Measurements from ENCODE around the gene CXCR3. TPM values are rescaled to one million over a fixed set of nuclear protein-coding genes. Genes with fewer than 3 reads are reported as not detected.
"Not testable (repeated sequence)": the region's sequence is repeated elsewhere in the genome, so short reads cannot be mapped to it uniquely, and the experiment has no call there.

The CXCR3 gene
- total and polyA plus RNA-seq, 7 experiments from 2014 or later = 0.84 to 70.5 (median 1.5) TPM

- H3K9me3 Mint-ChIP-seq; H3K27me3 Mint-ChIP-seq; H3K9me3 ChIP-seq (ENCODE audit: control insufficient read depth in 2 of 3, low read length in 3 of 3); H3K4me1 ChIP-seq (ENCODE audit: control insufficient read depth in 2 of 2, insufficient read depth in 2 of 2, low read length in 2 of 2); H3K36me3 ChIP-seq (ENCODE audit: control insufficient read depth in 2 of 3, insufficient read depth in 3 of 3, low read length in 3 of 3); H3K27me3 ChIP-seq (ENCODE audit: control insufficient read depth in 2 of 2, insufficient read depth in 2 of 2, low read length in 2 of 2); H3K27ac ChIP-seq (ENCODE audit: low read depth, low read length); POLR2A ChIA-PET; H3K4me3 ChIP-seq (ENCODE audit: low read length); H3K36me3 Mint-ChIP-seq; intact Hi-C loops (cut with micrococcal nuclease): not testable (repeated sequence)
- peaks cover 6 to 18% (median 13%) of the 10 kb centered on the region in 7 donors for H3K4me1 Mint-ChIP-seq
- peak overlapping the region in 2 of 9 donors; percentile 14 to 89 for H3K27ac Mint-ChIP-seq
- ATAC-seq = peak; percentile 26
- CTCF ChIA-PET = interaction anchor here (1.7 kb wide), 1 partner anchor 11 kb away, joined by 5 read pairs; no protein-coding TSS in a partner anchor
- peak overlapping the region in 6 of 10 donors; percentile 6 to 66 (median 15) for H3K4me3 Mint-ChIP-seq
- peak in 2 of 9 donors; percentile 47 to 49 for DNase-seq
Measured at GRCh38 chrX:71663238-71663637, 44.9 kb upstream of the CXCR3 start.

- H3K27ac ChIP-seq (ENCODE audit: low read depth, low read length); H3K36me3 ChIP-seq (ENCODE audit: control insufficient read depth in 2 of 3, insufficient read depth in 3 of 3, low read length in 3 of 3); intact Hi-C loops (cut with micrococcal nuclease); DNase-seq; POLR2A ChIA-PET; H3K27me3 Mint-ChIP-seq; H3K36me3 Mint-ChIP-seq; H3K9me3 ChIP-seq (ENCODE audit: control insufficient read depth in 2 of 3, low read length in 3 of 3); H3K9me3 Mint-ChIP-seq; H3K4me3 ChIP-seq (ENCODE audit: low read length); H3K4me1 ChIP-seq (ENCODE audit: control insufficient read depth in 2 of 2, insufficient read depth in 2 of 2, low read length in 2 of 2); H3K27me3 ChIP-seq (ENCODE audit: control insufficient read depth in 2 of 2, insufficient read depth in 2 of 2, low read length in 2 of 2): not testable (repeated sequence)
- peaks cover 6 to 18% (median 13%) of the 10 kb centered on the region in 7 donors for H3K4me1 Mint-ChIP-seq
- H3K4me3 Mint-ChIP-seq = peak overlapping the region; percentile 7 to 80 (median 57)
- ATAC-seq = peak; percentile 12
- peak overlapping the region in 8 of 9 donors; percentile 24 to 89 (median 47) for H3K27ac Mint-ChIP-seq
- CTCF ChIA-PET = interaction anchor here (1.7 kb wide), 1 partner anchor 10 kb away, joined by 5 read pairs; no protein-coding TSS in a partner anchor
Measured at GRCh38 chrX:71662654-71663053, 44.3 kb upstream of the CXCR3 start.

- peaks cover 0 to 1% (median 0%) of the 10 kb centered on the region in 11 donors for H3K9me3 Mint-ChIP-seq
- CTCF ChIA-PET = interaction anchor here (1.7 kb wide), 1 partner anchor 10 kb away, joined by 5 read pairs; no protein-coding TSS in a partner anchor
Measured at GRCh38 chrX:71661919-71662318, 43.6 kb upstream of the CXCR3 start.

GRCh38 chrX:71660562-71661416 is 42.5 kb upstream of the CXCR3 start:
- no peaks in the 10 kb centered on the region for H3K9me3 ChIP-seq (ENCODE audit: control insufficient read depth in 2 of 3, low read length in 3 of 3)
- Mint-ChIP-seq H3K4me1 (peaks cover 6 to 24% (median 13%) of the 10 kb centered on the region in 7 donors), H3K27ac (peak overlapping the region in 1 of 9 donors; percentile 44), H3K36me3 (no peaks in the 10 kb centered on the region), H3K9me3 (peaks cover 0 to 6% (median 0%) of the 10 kb centered on the region in 11 donors), H3K27me3 (peaks cover 0 to 5% (median 0%) of the 10 kb centered on the region in 5 donors), H3K4me3 (no peak overlapping the region)
- no peak overlapping the region for H3K4me3 ChIP-seq (ENCODE audit: low read length)
- intact Hi-C loops (cut with micrococcal nuclease) = no loop called here
- ChIA-PET POLR2A (no interaction called here), CTCF (no interaction called here)
- peaks cover 3 to 5% of the 10 kb centered on the region in 2 donors for H3K4me1 ChIP-seq (ENCODE audit: control insufficient read depth in 2 of 2, insufficient read depth in 2 of 2, low read length in 2 of 2)
- no peaks in the 10 kb centered on the region for H3K27me3 ChIP-seq (ENCODE audit: control insufficient read depth in 2 of 2, insufficient read depth in 2 of 2, low read length in 2 of 2)
- no peak overlapping the region for H3K27ac ChIP-seq (ENCODE audit: low read depth, low read length)
- no peaks in the 10 kb centered on the region for H3K36me3 ChIP-seq (ENCODE audit: control insufficient read depth in 2 of 3, insufficient read depth in 3 of 3, low read length in 3 of 3)
- ATAC-seq (no peak), DNase-seq (no peak)

More at GRCh38 chrX:71661919-71662318, 43.6 kb upstream of the CXCR3 start:
- Mint-ChIP-seq H3K4me3 (peak overlapping the region in 2 of 10 donors; percentile 57 to 59), H3K27me3 (no peaks in the 10 kb centered on the region), H3K36me3 (no peaks in the 10 kb centered on the region), H3K27ac (peak overlapping the region in 1 of 9 donors; percentile 44), H3K4me1 (peaks cover 6 to 18% (median 13%) of the 10 kb centered on the region in 7 donors)
- ATAC-seq (no peak), DNase-seq (no peak)
- peaks cover 3 to 5% of the 10 kb centered on the region in 2 donors for H3K4me1 ChIP-seq (ENCODE audit: control insufficient read depth in 2 of 2, insufficient read depth in 2 of 2, low read length in 2 of 2)
- POLR2A ChIA-PET = no interaction called here
- no peak overlapping the region for H3K4me3 ChIP-seq (ENCODE audit: low read length)
- no peak overlapping the region for H3K27ac ChIP-seq (ENCODE audit: low read depth, low read length)
- intact Hi-C loops (cut with micrococcal nuclease) = no loop called here
- no peaks in the 10 kb centered on the region for H3K9me3 ChIP-seq (ENCODE audit: control insufficient read depth in 2 of 3, low read length in 3 of 3)
- no peaks in the 10 kb centered on the region for H3K27me3 ChIP-seq (ENCODE audit: control insufficient read depth in 2 of 2, insufficient read depth in 2 of 2, low read length in 2 of 2)
- no peaks in the 10 kb centered on the region for H3K36me3 ChIP-seq (ENCODE audit: control insufficient read depth in 2 of 3, insufficient read depth in 3 of 3, low read length in 3 of 3)

- POLR2A ChIA-PET = no interaction called here
- ATAC-seq = no peak
Measured at GRCh38 chrX:71659959-71660358, 41.6 kb upstream of the CXCR3 start.

GRCh38 chrX:71659342-71659741 is 41.0 kb upstream of the CXCR3 start:
- CTCF ChIA-PET = no interaction called here
- H3K27ac ChIP-seq (ENCODE audit: low read depth, low read length) = no peak overlapping the region
- no peak overlapping the region for H3K4me3 ChIP-seq (ENCODE audit: low read length)
- Mint-ChIP-seq H3K9me3 (peaks cover 0 to 6% (median 0%) of the 10 kb centered on the region in 11 donors), H3K36me3 (no peaks in the 10 kb centered on the region), H3K27ac (no peak overlapping the region), H3K27me3 (peaks cover 0 to 11% (median 0%) of the 10 kb centered on the region in 5 donors), H3K4me1 (peaks cover 6 to 24% (median 13%) of the 10 kb centered on the region in 7 donors), H3K4me3 (no peak overlapping the region)
- H3K27me3 ChIP-seq (ENCODE audit: control insufficient read depth in 2 of 2, insufficient read depth in 2 of 2, low read length in 2 of 2) = no peaks in the 10 kb centered on the region
- no peaks in the 10 kb centered on the region for H3K36me3 ChIP-seq (ENCODE audit: control insufficient read depth in 2 of 3, insufficient read depth in 3 of 3, low read length in 3 of 3)
- H3K4me1 ChIP-seq (ENCODE audit: control insufficient read depth in 2 of 2, insufficient read depth in 2 of 2, low read length in 2 of 2) = peaks cover 3 to 5% of the 10 kb centered on the region in 2 donors
- no peaks in the 10 kb centered on the region for H3K9me3 ChIP-seq (ENCODE audit: control insufficient read depth in 2 of 3, low read length in 3 of 3)
- POLR2A ChIA-PET = no interaction called here
- DNase-seq (no peak), ATAC-seq (no peak)
- intact Hi-C loops (cut with micrococcal nuclease) = no loop called here

More at GRCh38 chrX:71659959-71660358, 41.6 kb upstream of the CXCR3 start:
- H3K36me3 Mint-ChIP-seq = no peaks in the 10 kb centered on the region
- H3K9me3 Mint-ChIP-seq = peaks cover 0 to 6% (median 0%) of the 10 kb centered on the region in 11 donors
- Histone ChIP-seq H3K27me3 (ENCODE audit: control insufficient read depth in 2 of 2, insufficient read depth in 2 of 2, low read length in 2 of 2) (no peaks in the 10 kb centered on the region), H3K4me1 (ENCODE audit: control insufficient read depth in 2 of 2, insufficient read depth in 2 of 2, low read length in 2 of 2) (peaks cover 3 to 5% of the 10 kb centered on the region in 2 donors), H3K4me3 (ENCODE audit: low read length) (no peak overlapping the region), H3K36me3 (ENCODE audit: control insufficient read depth in 2 of 3, insufficient read depth in 3 of 3, low read length in 3 of 3) (no peaks in the 10 kb centered on the region), H3K9me3 (ENCODE audit: control insufficient read depth in 2 of 3, low read length in 3 of 3) (no peaks in the 10 kb centered on the region), H3K27ac (ENCODE audit: low read depth, low read length) (no peak overlapping the region)
- no peak overlapping the region for H3K4me3 Mint-ChIP-seq
- CTCF ChIA-PET = no interaction called here
- DNase-seq = no peak
- H3K27ac Mint-ChIP-seq = no peak overlapping the region
- peaks cover 6 to 24% (median 13%) of the 10 kb centered on the region in 7 donors for H3K4me1 Mint-ChIP-seq
- intact Hi-C loops (cut with micrococcal nuclease) = no loop called here
- H3K27me3 Mint-ChIP-seq = peaks cover 0 to 10% (median 0%) of the 10 kb centered on the region in 5 donors
